Heart left ventricle (tissue), 13 donors: Measurements from ENCODE around the gene CD48.

Source experiments
- CTCF ChIP-seq, 12 donors: fragments of 200-600 bp; sonication (generic) in 4 of 12; IDR thresholded peaks; one replicate each; pipeline versions ENCODE4 v1.5.0 to v1.8.0; 2018 to 2022; ENCODE audit warnings: antibody characterized with exemption in 12 of 12, mild to moderate bottlenecking in 5 of 12
- POLR2A ChIP-seq, 2 donors: fragments of 450-650 bp; IDR thresholded peaks; one replicate each; pipeline ENCODE4 v1.6.1; 2017; ENCODE audit warnings: antibody characterized with exemption in 2 of 2, mild to moderate bottlenecking in 2 of 2, moderate library complexity in 2 of 2
- donor health status: ischemic (EF 13 %, LVEDD 7.1; RV severe dilation, severe dysfunction).
- donor health status: DM: no; HTN: yes; CAD: no.
- donor health status: DM: no; HTN: no; CAD: no.
- donor health status: ischemic (EF 25% LVEDD 6.9; RV normal size, moderate dysfunction).
- donor health status: ischemic (EF 25% LVEDD 5.7; RV mildly dilated, moderate dysfunction).
- donor health status: ischemic (EF 35%, LVEDD 5.7; RV mildly dilated, moderate dysfunction).
- donor health status: nonischemic (EF 11% LVEDD 7.7; RV severe dilation, severe dysfunction).
- donor health status: DM: yes; HTN: yes; CAD: no.
- donor health status: PGD.
- donor health status: ischemic (EF 29% LVEDD 5.4; RV normal size, mild dysfunction).
- donor health status: nonischemic (EF 23%, LVEDD 6.1; RV moderate dilation, normal function).

GRCh38 chr1:160756849-160757201, 45.2 kb upstream of the CD48 start:
- no peak for TF ChIP-seq CTCF (IDR thresholded peaks at IDR 0.05)
- TF ChIP-seq POLR2A (IDR thresholded peaks at IDR 0.05): no peak
